ENCODE data around the gene ODF2. TPM values are rescaled to one million over a fixed set of nuclear protein-coding genes. Genes with fewer than 3 reads are reported as not detected.
"Not testable (repeated sequence)": the region's sequence is repeated elsewhere in the genome, so short reads cannot be mapped to it uniquely, and the experiment has no call there.

Gene ODF2
- total RNA-seq, 1 experiment from 2014 or later, result 36.8 TPM

DNA sequence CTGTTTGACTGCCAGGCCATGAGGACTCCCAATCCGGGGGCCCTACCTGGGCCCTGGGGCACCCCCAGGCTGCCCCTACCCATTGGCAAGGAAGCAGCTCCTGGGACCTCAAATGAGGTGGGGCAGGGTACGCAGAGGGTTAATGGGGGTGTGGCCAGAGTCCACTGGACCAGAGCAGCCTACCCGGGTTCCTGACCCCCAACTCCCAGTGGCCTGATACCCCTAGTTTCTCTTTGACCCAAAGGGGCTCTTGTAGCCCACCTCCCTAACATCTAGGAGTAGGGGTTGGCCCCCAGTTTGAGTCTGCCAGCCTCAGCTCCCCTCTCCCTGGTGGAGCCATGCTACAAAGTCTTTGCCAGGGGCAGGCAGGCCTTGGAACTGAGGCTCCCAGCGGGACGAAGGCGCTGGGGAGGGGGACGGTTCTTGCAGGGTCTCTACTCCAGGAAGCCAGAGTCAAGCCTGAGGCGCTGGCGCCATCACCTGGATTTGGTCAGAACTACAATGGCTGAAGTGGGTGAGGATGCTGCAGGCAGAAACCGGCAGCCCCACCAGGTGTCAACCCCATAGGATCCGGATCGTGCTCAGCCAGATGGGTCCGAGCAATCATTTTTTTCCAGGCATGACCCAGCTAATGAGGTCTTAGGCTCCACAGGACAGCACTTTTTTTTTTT, 43.6 kb upstream of the ODF2 start:
- H3K4me3 ChIP-seq (ENCODE audit: low read depth in 2 of 2, low read length in 2 of 2), result no peak overlapping the region
- DNase-seq (ENCODE audit: low read depth, low spot score) (no peak), ATAC-seq (peak; percentile 38; the same call in 1 of the 2 replicates)
- ChIA-PET CTCF (interaction anchor here (0.7 to 1.3 kb wide), 2 partner anchors 41 to 51 kb away, joined by 5 read pairs; partner anchors contain the start of gene URM1), POLR2A (interaction anchor here (0.7 kb wide), 1 partner anchor 8 kb away, joined by 3 read pairs; no protein-coding TSS in a partner anchor)
- H3K4me1 ChIP-seq (ENCODE audit: control insufficient read depth, insufficient read depth, low read length), result peaks cover 4% of the 10 kb centered on the region; the same call in 1 of the 2 replicates
- no peak overlapping the region for H3K27ac ChIP-seq (ENCODE audit: low read length)
- H3K27me3 ChIP-seq (ENCODE audit: control insufficient read depth, insufficient read depth, low read length), result no peaks in the 10 kb centered on the region
- no peaks in the 10 kb centered on the region for H3K36me3 ChIP-seq (ENCODE audit: control insufficient read depth, insufficient read depth, low read length)
- TF ChIP-seq REST (IDR thresholded peaks at IDR 0.05; ENCODE audit: insufficient read depth in 1 of 2, low read depth in 2 of 2, low read length in 1 of 2) (no peak), SIN3A (IDR thresholded peaks at IDR 0.05; ENCODE audit: borderline replicate concordance, insufficient read depth, low read depth, low read length) (no peak)
- TF ChIP-seq, protein P1, sequence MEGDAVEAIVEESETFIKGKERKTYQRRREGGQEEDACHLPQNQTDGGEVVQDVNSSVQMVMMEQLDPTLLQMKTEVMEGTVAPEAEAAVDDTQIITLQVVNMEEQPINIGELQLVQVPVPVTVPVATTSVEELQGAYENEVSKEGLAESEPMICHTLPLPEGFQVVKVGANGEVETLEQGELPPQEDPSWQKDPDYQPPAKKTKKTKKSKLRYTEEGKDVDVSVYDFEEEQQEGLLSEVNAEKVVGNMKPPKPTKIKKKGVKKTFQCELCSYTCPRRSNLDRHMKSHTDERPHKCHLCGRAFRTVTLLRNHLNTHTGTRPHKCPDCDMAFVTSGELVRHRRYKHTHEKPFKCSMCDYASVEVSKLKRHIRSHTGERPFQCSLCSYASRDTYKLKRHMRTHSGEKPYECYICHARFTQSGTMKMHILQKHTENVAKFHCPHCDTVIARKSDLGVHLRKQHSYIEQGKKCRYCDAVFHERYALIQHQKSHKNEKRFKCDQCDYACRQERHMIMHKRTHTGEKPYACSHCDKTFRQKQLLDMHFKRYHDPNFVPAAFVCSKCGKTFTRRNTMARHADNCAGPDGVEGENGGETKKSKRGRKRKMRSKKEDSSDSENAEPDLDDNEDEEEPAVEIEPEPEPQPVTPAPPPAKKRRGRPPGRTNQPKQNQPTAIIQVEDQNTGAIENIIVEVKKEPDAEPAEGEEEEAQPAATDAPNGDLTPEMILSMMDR (IDR thresholded peaks at IDR 0.05), result peak; percentile 80
- intact Hi-C loops (cut with micrococcal nuclease; ENCODE audit: unreplicated experiment) (loop anchor here (1.0 to 10.0 kb wide), 2 partner anchors 50 to 117 kb away; no protein-coding TSS in a partner anchor), in situ Hi-C loops (cut with HindIII; ENCODE audit: low pct_unique_long_range_greater_than_20kb, low sequenced_read_pairs) (no loop called here)
- no peaks in the 10 kb centered on the region for H3K9me3 ChIP-seq (ENCODE audit: control insufficient read depth, insufficient read depth, low read depth, low read length)
- no TSS peak for BruUV-seq (replicated peaks)

- H3K4me3 ChIP-seq (ENCODE audit: low read depth in 2 of 2, low read length in 2 of 2); H3K27ac ChIP-seq (ENCODE audit: low read length); H3K9me3 ChIP-seq (ENCODE audit: control insufficient read depth, insufficient read depth, low read depth, low read length); CTCF ChIA-PET; POLR2A ChIA-PET; BruUV-seq (replicated peaks); DNase-seq (ENCODE audit: low read depth, low spot score); in situ Hi-C loops (cut with HindIII; ENCODE audit: low pct_unique_long_range_greater_than_20kb, low sequenced_read_pairs); ATAC-seq; H3K4me1 ChIP-seq (ENCODE audit: control insufficient read depth, insufficient read depth, low read length); H3K36me3 ChIP-seq (ENCODE audit: control insufficient read depth, insufficient read depth, low read length); H3K27me3 ChIP-seq (ENCODE audit: control insufficient read depth, insufficient read depth, low read length): not testable (repeated sequence)
- intact Hi-C loops (cut with micrococcal nuclease; ENCODE audit: unreplicated experiment), result loop anchor here (10.0 kb wide), 1 partner anchor 119 kb away; no protein-coding TSS in a partner anchor
Measured at GRCh38 chr9:128413728-128414127, 42.1 kb upstream of the ODF2 start.

- peak; percentile 64; the same call in 1 of the 2 replicates for ATAC-seq
Measured at GRCh38 chr9:128414461-128414860, 41.3 kb upstream of the ODF2 start.

More at GRCh38 chr9:128414461-128414860, 41.3 kb upstream of the ODF2 start:
- BruUV-seq (replicated peaks), result no TSS peak
- no peaks in the 10 kb centered on the region for H3K9me3 ChIP-seq (ENCODE audit: control insufficient read depth, insufficient read depth, low read depth, low read length)
- H3K27ac ChIP-seq (ENCODE audit: low read length), result no peak overlapping the region
- DNase-seq (ENCODE audit: low read depth, low spot score), result no peak
- H3K27me3 ChIP-seq (ENCODE audit: control insufficient read depth, insufficient read depth, low read length), result no peaks in the 10 kb centered on the region
- intact Hi-C loops (cut with micrococcal nuclease; ENCODE audit: unreplicated experiment), result loop anchor here (10.0 kb wide), 1 partner anchor 120 kb away; no protein-coding TSS in a partner anchor
- H3K36me3 ChIP-seq (ENCODE audit: control insufficient read depth, insufficient read depth, low read length), result no peaks in the 10 kb centered on the region
- CTCF ChIA-PET, result interaction anchor here (0.6 kb wide), 1 partner anchor 320 kb away, joined by 3 read pairs; no protein-coding TSS in a partner anchor
- TF ChIP-seq, protein P1 (IDR thresholded peaks at IDR 0.05), result peak; percentile 53
- no peak for TF ChIP-seq POLR2AphosphoS5 (IDR thresholded peaks at IDR 0.05; ENCODE audit: low read depth, low read length)
- POLR2A ChIA-PET, result no interaction called here
- no peak overlapping the region for H3K4me3 ChIP-seq (ENCODE audit: low read depth in 2 of 2, low read length in 2 of 2)
- peaks cover 4% of the 10 kb centered on the region for H3K4me1 ChIP-seq (ENCODE audit: control insufficient read depth, insufficient read depth, low read length)
- in situ Hi-C loops (cut with HindIII; ENCODE audit: low pct_unique_long_range_greater_than_20kb, low sequenced_read_pairs), result no loop called here

Data from Panc1 (cell line).